Inferior parietal cortex (tissue), 1 donor: ENCODE data around the gene ZNF423.
"Not testable (repeated sequence)": the region's sequence is repeated elsewhere in the genome, so short reads cannot be mapped to it uniquely, and the experiment has no call there.

Source experiments
- DNase-seq: peaks from one replicate; pipeline ENCODE4 v3.0.0-alpha.2; 2016; ENCODE audit errors: extremely low spot score

The ZNF423 gene

GRCh38 chr16:49871824-49872223, 15.9 kb upstream of the ZNF423 start:
- not testable (repeated sequence) for DNase-seq

- DNase-seq, result no peak
These were observed 13.8 kb upstream of the ZNF423 start for GRCh38 chr16:49869731-49870130.

- DNase-seq, result no peak
These were observed 12.1 kb upstream of the ZNF423 start for GRCh38 chr16:49867796-49868668.

GRCh38 chr16:49867234-49867633, 11.3 kb upstream of the ZNF423 start:
- DNase-seq, result no peak

- no peak for DNase-seq
These were observed 10.7 kb upstream of the ZNF423 start for GRCh38 chr16:49866595-49867071.

- no peak for DNase-seq
These were observed 6.8 kb upstream of the ZNF423 start for GRCh38 chr16:49862694-49863093.

GRCh38 chr16:49861299-49861698, 5.4 kb upstream of the ZNF423 start:
- no peak for DNase-seq

- DNase-seq, result no peak
These were observed 4.7 kb upstream of the ZNF423 start for GRCh38 chr16:49860593-49860992.

GRCh38 chr16:49859125-49859811, 3.4 kb upstream of the ZNF423 start:
- DNase-seq, result no peak

- DNase-seq, result no peak
These were observed 2.5 kb upstream of the ZNF423 start for GRCh38 chr16:49858200-49859124.

- DNase-seq, result no peak
These were observed 1.7 kb upstream of the ZNF423 start for GRCh38 chr16:49857423-49858181.

GRCh38 chr16:49856672-49857330, 889 bp upstream of the ZNF423 start:
- DNase-seq, result peak; percentile 56

GRCh38 chr16:49855280-49855821, 561 bp downstream of the ZNF423 start:
- no peak for DNase-seq

GRCh38 chr16:49854796-49855203, 1.1 kb downstream of the ZNF423 start:
- no peak for DNase-seq

GRCh38 chr16:49854188-49854795, 1.6 kb downstream of the ZNF423 start:
- no peak for DNase-seq

- no peak for DNase-seq
These were observed 3.6 kb downstream of the ZNF423 start for GRCh38 chr16:49852279-49852678.

- DNase-seq, result no peak
These were observed 4.5 kb downstream of the ZNF423 start for GRCh38 chr16:49851468-49851787.

- no peak for DNase-seq
These were observed 5.1 kb downstream of the ZNF423 start for GRCh38 chr16:49850558-49851467.

- no peak for DNase-seq
These were observed 6.2 kb downstream of the ZNF423 start for GRCh38 chr16:49849754-49850108.
